Measurements from ENCODE around the gene TFB1M.

TFB1M gene

GRCh38 chr6:155253337-155253736 lies 60.9 kb downstream of the TFB1M start:
- H3K27me3 ChIP-seq (ENCODE audit: insufficient read depth, low read length), result no peaks in the 10 kb centered on the region
- peaks cover 26% of the 10 kb centered on the region for H3K36me3 ChIP-seq (ENCODE audit: insufficient read depth, low read length)
- no peaks in the 10 kb centered on the region for H3K79me2 ChIP-seq (ENCODE audit: control insufficient read depth, insufficient read depth, low read length, unreplicated experiment)
- no peak overlapping the region for H3K4me3 ChIP-seq (ENCODE audit: low read depth, low read length)
- peaks cover under 1% of the 10 kb centered on the region for H3K4me1 ChIP-seq (ENCODE audit: control insufficient read depth, insufficient read depth, low read length, unreplicated experiment)
- no peak overlapping the region for H2AFZ ChIP-seq (ENCODE audit: low read length, unreplicated experiment)
- no peak overlapping the region for H3K27ac ChIP-seq (ENCODE audit: low read depth, low read length)

GRCh38 chr6:155252581-155252980 lies 61.7 kb downstream of the TFB1M start:
- H3K27me3 ChIP-seq (ENCODE audit: insufficient read depth, low read length), result no peaks in the 10 kb centered on the region
- H3K36me3 ChIP-seq (ENCODE audit: insufficient read depth, low read length), result peaks cover 24% of the 10 kb centered on the region
- peaks cover 8% of the 10 kb centered on the region for H3K4me1 ChIP-seq (ENCODE audit: control insufficient read depth, insufficient read depth, low read length, unreplicated experiment)
- H3K4me3 ChIP-seq (ENCODE audit: low read depth, low read length), result no peak overlapping the region
- no peak overlapping the region for H3K27ac ChIP-seq (ENCODE audit: low read depth, low read length)
- no peak overlapping the region for H2AFZ ChIP-seq (ENCODE audit: low read length, unreplicated experiment)
- H3K79me2 ChIP-seq (ENCODE audit: control insufficient read depth, insufficient read depth, low read length, unreplicated experiment), result no peaks in the 10 kb centered on the region

- Histone ChIP-seq H3K4me3 (ENCODE audit: low read depth, low read length) (no peak overlapping the region), H3K4me1 (ENCODE audit: control insufficient read depth, insufficient read depth, low read length, unreplicated experiment) (peaks cover 10% of the 10 kb centered on the region), H3K36me3 (ENCODE audit: insufficient read depth, low read length) (peaks cover 24% of the 10 kb centered on the region), H3K27me3 (ENCODE audit: insufficient read depth, low read length) (no peaks in the 10 kb centered on the region), H2AFZ (ENCODE audit: low read length, unreplicated experiment) (no peak overlapping the region), H3K27ac (ENCODE audit: low read depth, low read length) (no peak overlapping the region), H3K79me2 (ENCODE audit: control insufficient read depth, insufficient read depth, low read length, unreplicated experiment) (no peaks in the 10 kb centered on the region)
These were observed 63.4 kb downstream of the TFB1M start for GRCh38 chr6:155250701-155251381.

GRCh38 chr6:155248008-155249001 lies 66.0 kb downstream of the TFB1M start:
- Histone ChIP-seq H3K4me3 (ENCODE audit: low read depth, low read length) (no peak overlapping the region), H3K27ac (ENCODE audit: low read depth, low read length) (peak overlapping the region; percentile 53), H3K27me3 (ENCODE audit: insufficient read depth, low read length) (no peaks in the 10 kb centered on the region), H2AFZ (ENCODE audit: low read length, unreplicated experiment) (no peak overlapping the region), H3K4me1 (ENCODE audit: control insufficient read depth, insufficient read depth, low read length, unreplicated experiment) (peaks cover 10% of the 10 kb centered on the region), H3K79me2 (ENCODE audit: control insufficient read depth, insufficient read depth, low read length, unreplicated experiment) (no peaks in the 10 kb centered on the region), H3K36me3 (ENCODE audit: insufficient read depth, low read length) (peaks cover 21% of the 10 kb centered on the region)

- Histone ChIP-seq H3K27me3 (ENCODE audit: insufficient read depth, low read length) (no peaks in the 10 kb centered on the region), H3K4me3 (ENCODE audit: low read depth, low read length) (no peak overlapping the region), H2AFZ (ENCODE audit: low read length, unreplicated experiment) (no peak overlapping the region), H3K79me2 (ENCODE audit: control insufficient read depth, insufficient read depth, low read length, unreplicated experiment) (no peaks in the 10 kb centered on the region), H3K36me3 (ENCODE audit: insufficient read depth, low read length) (peaks cover 21% of the 10 kb centered on the region), H3K27ac (ENCODE audit: low read depth, low read length) (peak overlapping the region; percentile 53), H3K4me1 (ENCODE audit: control insufficient read depth, insufficient read depth, low read length, unreplicated experiment) (peaks cover 10% of the 10 kb centered on the region)
These were observed 66.7 kb downstream of the TFB1M start for GRCh38 chr6:155247618-155248007.

- Histone ChIP-seq H3K27ac (ENCODE audit: low read depth, low read length) (no peak overlapping the region), H3K4me1 (ENCODE audit: control insufficient read depth, insufficient read depth, low read length, unreplicated experiment) (peaks cover 10% of the 10 kb centered on the region), H2AFZ (ENCODE audit: low read length, unreplicated experiment) (no peak overlapping the region), H3K27me3 (ENCODE audit: insufficient read depth, low read length) (no peaks in the 10 kb centered on the region), H3K36me3 (ENCODE audit: insufficient read depth, low read length) (peaks cover 21% of the 10 kb centered on the region), H3K4me3 (ENCODE audit: low read depth, low read length) (no peak overlapping the region), H3K79me2 (ENCODE audit: control insufficient read depth, insufficient read depth, low read length, unreplicated experiment) (no peaks in the 10 kb centered on the region)
These were observed 67.5 kb downstream of the TFB1M start for GRCh38 chr6:155246825-155247224.

- Histone ChIP-seq H3K4me3 (ENCODE audit: low read depth, low read length) (no peak overlapping the region), H3K36me3 (ENCODE audit: insufficient read depth, low read length) (peaks cover 21% of the 10 kb centered on the region), H3K27ac (ENCODE audit: low read depth, low read length) (no peak overlapping the region), H2AFZ (ENCODE audit: low read length, unreplicated experiment) (no peak overlapping the region), H3K4me1 (ENCODE audit: control insufficient read depth, insufficient read depth, low read length, unreplicated experiment) (peaks cover 10% of the 10 kb centered on the region), H3K79me2 (ENCODE audit: control insufficient read depth, insufficient read depth, low read length, unreplicated experiment) (no peaks in the 10 kb centered on the region), H3K27me3 (ENCODE audit: insufficient read depth, low read length) (no peaks in the 10 kb centered on the region)
These were observed 68.5 kb downstream of the TFB1M start for GRCh38 chr6:155245831-155246230.

- Histone ChIP-seq H3K36me3 (ENCODE audit: insufficient read depth, low read length) (peaks cover 21% of the 10 kb centered on the region), H3K79me2 (ENCODE audit: control insufficient read depth, insufficient read depth, low read length, unreplicated experiment) (no peaks in the 10 kb centered on the region), H3K4me3 (ENCODE audit: low read depth, low read length) (no peak overlapping the region), H3K27ac (ENCODE audit: low read depth, low read length) (no peak overlapping the region), H2AFZ (ENCODE audit: low read length, unreplicated experiment) (no peak overlapping the region), H3K4me1 (ENCODE audit: control insufficient read depth, insufficient read depth, low read length, unreplicated experiment) (peaks cover 10% of the 10 kb centered on the region), H3K27me3 (ENCODE audit: insufficient read depth, low read length) (no peaks in the 10 kb centered on the region)
These were observed 69.1 kb downstream of the TFB1M start for GRCh38 chr6:155245193-155245592.

- Histone ChIP-seq H3K79me2 (ENCODE audit: control insufficient read depth, insufficient read depth, low read length, unreplicated experiment) (no peaks in the 10 kb centered on the region), H3K36me3 (ENCODE audit: insufficient read depth, low read length) (peaks cover 24% of the 10 kb centered on the region), H3K27me3 (ENCODE audit: insufficient read depth, low read length) (no peaks in the 10 kb centered on the region), H3K4me1 (ENCODE audit: control insufficient read depth, insufficient read depth, low read length, unreplicated experiment) (peaks cover 10% of the 10 kb centered on the region), H3K27ac (ENCODE audit: low read depth, low read length) (no peak overlapping the region), H3K4me3 (ENCODE audit: low read depth, low read length) (no peak overlapping the region), H2AFZ (ENCODE audit: low read length, unreplicated experiment) (no peak overlapping the region)
These were observed 69.8 kb downstream of the TFB1M start for GRCh38 chr6:155244434-155244833.

- no peaks in the 10 kb centered on the region for H3K27me3 ChIP-seq (ENCODE audit: insufficient read depth, low read length)
- no peak overlapping the region for H3K27ac ChIP-seq (ENCODE audit: low read depth, low read length)
- peaks cover 14% of the 10 kb centered on the region; the same call in 1 of the 2 replicates for H3K36me3 ChIP-seq (ENCODE audit: insufficient read depth, low read length)
- no peak overlapping the region for H3K4me3 ChIP-seq (ENCODE audit: low read depth, low read length)
- no peak overlapping the region for H2AFZ ChIP-seq (ENCODE audit: low read length, unreplicated experiment)
- H3K79me2 ChIP-seq (ENCODE audit: control insufficient read depth, insufficient read depth, low read length, unreplicated experiment), result no peaks in the 10 kb centered on the region
- no peaks in the 10 kb centered on the region for H3K4me1 ChIP-seq (ENCODE audit: control insufficient read depth, insufficient read depth, low read length, unreplicated experiment)
These were observed 72.3 kb downstream of the TFB1M start for GRCh38 chr6:155241966-155242365.
